ENCODE results near the gene SLC25A20. TPM values are rescaled to one million over a fixed set of nuclear protein-coding genes. Genes with fewer than 3 reads are reported as not detected.
"Not testable (repeated sequence)": the region's sequence is repeated elsewhere in the genome, so short reads cannot be mapped to it uniquely, and the experiment has no call there.

SLC25A20 gene
- total RNA-seq, 1 experiment from 2014 or later = 12.2 TPM

DNA sequence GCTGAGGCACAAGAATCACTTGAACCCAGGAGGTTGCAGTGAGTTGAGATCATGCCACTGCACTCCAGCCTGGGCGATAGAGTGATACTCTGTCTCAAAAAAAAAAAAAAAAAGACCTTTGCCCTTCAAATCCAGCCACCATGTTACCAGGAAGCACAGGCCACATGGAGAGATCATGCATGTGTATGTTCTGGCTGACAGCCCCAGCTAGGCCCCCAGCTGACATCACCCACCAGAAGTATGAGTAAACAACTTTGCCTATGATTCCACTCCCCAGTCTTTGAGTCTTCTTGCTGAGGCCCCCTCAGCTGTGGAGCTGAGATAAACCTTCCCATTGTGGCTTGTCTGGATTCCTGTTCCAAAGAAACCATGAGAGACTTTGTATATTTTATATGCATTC, 16.6 kb upstream of the SLC25A20 start:
- no TSS peak for BruUV-seq (replicated peaks)

GRCh38 chr3:48907026-48907425, 8.3 kb upstream of the SLC25A20 start:
- H3K27ac ChIP-seq (ENCODE audit: low read length); in situ Hi-C loops (cut with HindIII; ENCODE audit: low pct_unique_long_range_greater_than_20kb, low sequenced_read_pairs); H3K27me3 ChIP-seq (ENCODE audit: control insufficient read depth, insufficient read depth, low read length); intact Hi-C loops (cut with micrococcal nuclease; ENCODE audit: unreplicated experiment); H3K4me3 ChIP-seq (ENCODE audit: low read depth in 2 of 2, low read length in 2 of 2); BruUV-seq (replicated peaks); ATAC-seq; POLR2A ChIA-PET; H3K4me1 ChIP-seq (ENCODE audit: control insufficient read depth, insufficient read depth, low read length); H3K36me3 ChIP-seq (ENCODE audit: control insufficient read depth, insufficient read depth, low read length); H3K9me3 ChIP-seq (ENCODE audit: control insufficient read depth, insufficient read depth, low read depth, low read length); DNase-seq (ENCODE audit: low read depth, low spot score): not testable (repeated sequence)
- CTCF ChIA-PET = interaction anchor here (0.7 kb wide), 1 partner anchor 82 kb away, joined by 3 read pairs; no protein-coding TSS in a partner anchor

More for the DNA sequence above, 16.6 kb upstream of the SLC25A20 start:
- H3K27ac ChIP-seq (ENCODE audit: low read length) = no peak overlapping the region
- TF ChIP-seq SIN3A (IDR thresholded peaks at IDR 0.05; ENCODE audit: borderline replicate concordance, insufficient read depth, low read depth, low read length) (no peak), POLR2AphosphoS5 (IDR thresholded peaks at IDR 0.05; ENCODE audit: low read depth, low read length) (no peak), TCF7L2 (IDR thresholded peaks at IDR 0.05; ENCODE audit: low read depth, low read length) (no peak), CTCF (IDR thresholded peaks at IDR 0.05) (no peak)
- TF ChIP-seq, protein P1, sequence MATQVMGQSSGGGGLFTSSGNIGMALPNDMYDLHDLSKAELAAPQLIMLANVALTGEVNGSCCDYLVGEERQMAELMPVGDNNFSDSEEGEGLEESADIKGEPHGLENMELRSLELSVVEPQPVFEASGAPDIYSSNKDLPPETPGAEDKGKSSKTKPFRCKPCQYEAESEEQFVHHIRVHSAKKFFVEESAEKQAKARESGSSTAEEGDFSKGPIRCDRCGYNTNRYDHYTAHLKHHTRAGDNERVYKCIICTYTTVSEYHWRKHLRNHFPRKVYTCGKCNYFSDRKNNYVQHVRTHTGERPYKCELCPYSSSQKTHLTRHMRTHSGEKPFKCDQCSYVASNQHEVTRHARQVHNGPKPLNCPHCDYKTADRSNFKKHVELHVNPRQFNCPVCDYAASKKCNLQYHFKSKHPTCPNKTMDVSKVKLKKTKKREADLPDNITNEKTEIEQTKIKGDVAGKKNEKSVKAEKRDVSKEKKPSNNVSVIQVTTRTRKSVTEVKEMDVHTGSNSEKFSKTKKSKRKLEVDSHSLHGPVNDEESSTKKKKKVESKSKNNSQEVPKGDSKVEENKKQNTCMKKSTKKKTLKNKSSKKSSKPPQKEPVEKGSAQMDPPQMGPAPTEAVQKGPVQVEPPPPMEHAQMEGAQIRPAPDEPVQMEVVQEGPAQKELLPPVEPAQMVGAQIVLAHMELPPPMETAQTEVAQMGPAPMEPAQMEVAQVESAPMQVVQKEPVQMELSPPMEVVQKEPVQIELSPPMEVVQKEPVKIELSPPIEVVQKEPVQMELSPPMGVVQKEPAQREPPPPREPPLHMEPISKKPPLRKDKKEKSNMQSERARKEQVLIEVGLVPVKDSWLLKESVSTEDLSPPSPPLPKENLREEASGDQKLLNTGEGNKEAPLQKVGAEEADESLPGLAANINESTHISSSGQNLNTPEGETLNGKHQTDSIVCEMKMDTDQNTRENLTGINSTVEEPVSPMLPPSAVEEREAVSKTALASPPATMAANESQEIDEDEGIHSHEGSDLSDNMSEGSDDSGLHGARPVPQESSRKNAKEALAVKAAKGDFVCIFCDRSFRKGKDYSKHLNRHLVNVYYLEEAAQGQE (IDR thresholded peaks at IDR 0.05; ENCODE audit: insufficient read depth in 1 of 2, low read depth in 2 of 2, low read length in 1 of 2) = no peak
- H3K36me3 ChIP-seq (ENCODE audit: control insufficient read depth, insufficient read depth, low read length) = no peaks in the 10 kb centered on the region
- ATAC-seq (no peak), DNase-seq (ENCODE audit: low read depth, low spot score) (no peak)
- no peaks in the 10 kb centered on the region for H3K27me3 ChIP-seq (ENCODE audit: control insufficient read depth, insufficient read depth, low read length)
- no peaks in the 10 kb centered on the region; the same call in 1 of the 2 replicates for H3K4me1 ChIP-seq (ENCODE audit: control insufficient read depth, insufficient read depth, low read length)
- CTCF ChIA-PET = no interaction called here
- in situ Hi-C loops (cut with HindIII; ENCODE audit: low pct_unique_long_range_greater_than_20kb, low sequenced_read_pairs) (no loop called here), intact Hi-C loops (cut with micrococcal nuclease; ENCODE audit: unreplicated experiment) (no loop called here)
- POLR2A ChIA-PET = no interaction called here
- no peak overlapping the region for H3K4me3 ChIP-seq (ENCODE audit: low read depth in 2 of 2, low read length in 2 of 2)
- H3K9me3 ChIP-seq (ENCODE audit: control insufficient read depth, insufficient read depth, low read depth, low read length) = no peaks in the 10 kb centered on the region

GRCh38 chr3:48899273-48899672, 591 bp upstream of the SLC25A20 start:
- intact Hi-C loops (cut with micrococcal nuclease; ENCODE audit: unreplicated experiment) = no loop called here
- BruUV-seq (replicated peaks) = no TSS peak

More at GRCh38 chr3:48899273-48899672, 591 bp upstream of the SLC25A20 start:
- POLR2A ChIA-PET = interaction anchor here (0.6 kb wide), 1 partner anchor 45 kb away, joined by 5 read pairs; no protein-coding TSS in a partner anchor
- Histone ChIP-seq H3K27me3 (ENCODE audit: control insufficient read depth, insufficient read depth, low read length) (no peaks in the 10 kb centered on the region), H3K36me3 (ENCODE audit: control insufficient read depth, insufficient read depth, low read length) (no peaks in the 10 kb centered on the region), H3K9me3 (ENCODE audit: control insufficient read depth, insufficient read depth, low read depth, low read length) (no peaks in the 10 kb centered on the region), H3K4me1 (ENCODE audit: control insufficient read depth, insufficient read depth, low read length) (peaks cover 10% of the 10 kb centered on the region), H3K4me3 (ENCODE audit: low read depth in 2 of 2, low read length in 2 of 2) (peak overlapping the region; percentile 65 to 75), H3K27ac (ENCODE audit: low read length) (peak overlapping the region; percentile 78)
- in situ Hi-C loops (cut with HindIII; ENCODE audit: low pct_unique_long_range_greater_than_20kb, low sequenced_read_pairs) = no loop called here
- DNase-seq (ENCODE audit: low read depth, low spot score) (no peak), ATAC-seq (no peak)
- TF ChIP-seq, protein P1 (IDR thresholded peaks at IDR 0.05; ENCODE audit: insufficient read depth in 1 of 2, low read depth in 2 of 2, low read length in 1 of 2) = no peak
- CTCF ChIA-PET = no interaction called here

Measured in Panc1 (cell line).